Glomerular endothelial cell (primary cell): ENCODE data around the gene ARHGAP42. TPM values are rescaled to one million over a fixed set of nuclear protein-coding genes. Genes with fewer than 3 reads are reported as not detected.
"Not testable (repeated sequence)": the region's sequence is repeated elsewhere in the genome, so short reads cannot be mapped to it uniquely, and the experiment has no call there.

Experiments used
- DNase-seq: peaks from one replicate; pipeline ENCODE4 v3.0.0-alpha.2; 2011; ENCODE audit warnings: low read depth, low spot score; ENCODE audit errors: extremely low read depth
- total RNA-seq: library from RNA; depleted of rRNA; stranded (reverse); fragments of >200 nt; gene quantifications from 2 replicates; pipeline ENCODE4 v1.2.3, GENCODE V29; 2015

Gene ARHGAP42
- total RNA-seq, 1 donor from 2014 or later: 11.9 TPM

GRCh38 chr11:100719362-100719761, 32.3 kb downstream of the ARHGAP42 start:
- DNase-seq: no peak

GRCh38 chr11:100719809-100720221, 32.7 kb downstream of the ARHGAP42 start:
- DNase-seq: peak; percentile 72

- no peak for DNase-seq
Observed at GRCh38 chr11:100726680-100727079, 39.6 kb downstream of the ARHGAP42 start.

GRCh38 chr11:100727410-100727809, 40.3 kb downstream of the ARHGAP42 start:
- no peak for DNase-seq

- no peak for DNase-seq
Observed at GRCh38 chr11:100730266-100730665, 43.2 kb downstream of the ARHGAP42 start.

GRCh38 chr11:100731471-100731870, 44.4 kb downstream of the ARHGAP42 start:
- DNase-seq: no peak

GRCh38 chr11:100732949-100733348, 45.9 kb downstream of the ARHGAP42 start:
- DNase-seq: no peak

GRCh38 chr11:100734743-100735527, 47.8 kb downstream of the ARHGAP42 start:
- DNase-seq: no peak

- DNase-seq: no peak
Observed at GRCh38 chr11:100735949-100736675, 49.0 kb downstream of the ARHGAP42 start.

GRCh38 chr11:100738701-100739270, 51.7 kb downstream of the ARHGAP42 start:
- no peak for DNase-seq

GRCh38 chr11:100739666-100740065, 52.6 kb downstream of the ARHGAP42 start:
- no peak for DNase-seq

- DNase-seq: no peak
Observed at GRCh38 chr11:100740440-100740839, 53.4 kb downstream of the ARHGAP42 start.

- DNase-seq: no peak
Observed at GRCh38 chr11:100741866-100742625, 55.0 kb downstream of the ARHGAP42 start.

- DNase-seq: no peak
Observed at GRCh38 chr11:100746448-100746847, 59.4 kb downstream of the ARHGAP42 start.

- no peak for DNase-seq
Observed at GRCh38 chr11:100748153-100748552, 61.1 kb downstream of the ARHGAP42 start.

- not testable (repeated sequence) for DNase-seq
Observed at GRCh38 chr11:100749887-100750565, 62.9 kb downstream of the ARHGAP42 start.

GRCh38 chr11:100750566-100750891, 63.4 kb downstream of the ARHGAP42 start:
- not testable (repeated sequence) for DNase-seq

- no peak for DNase-seq
Observed at GRCh38 chr11:100752371-100753171, 65.5 kb downstream of the ARHGAP42 start.

- no peak for DNase-seq
Observed at GRCh38 chr11:100753172-100753543, 66.1 kb downstream of the ARHGAP42 start.

GRCh38 chr11:100753571-100753970, 66.5 kb downstream of the ARHGAP42 start:
- no peak for DNase-seq
